NCI-H1092 (cell line): ENCODE results near the gene NPB.

ENCODE experiments used
- DNase-seq: peaks from one replicate; lab custom pipeline; 2025; lab: John Stamatoyannopoulos, UW

Gene NPB

DNA sequence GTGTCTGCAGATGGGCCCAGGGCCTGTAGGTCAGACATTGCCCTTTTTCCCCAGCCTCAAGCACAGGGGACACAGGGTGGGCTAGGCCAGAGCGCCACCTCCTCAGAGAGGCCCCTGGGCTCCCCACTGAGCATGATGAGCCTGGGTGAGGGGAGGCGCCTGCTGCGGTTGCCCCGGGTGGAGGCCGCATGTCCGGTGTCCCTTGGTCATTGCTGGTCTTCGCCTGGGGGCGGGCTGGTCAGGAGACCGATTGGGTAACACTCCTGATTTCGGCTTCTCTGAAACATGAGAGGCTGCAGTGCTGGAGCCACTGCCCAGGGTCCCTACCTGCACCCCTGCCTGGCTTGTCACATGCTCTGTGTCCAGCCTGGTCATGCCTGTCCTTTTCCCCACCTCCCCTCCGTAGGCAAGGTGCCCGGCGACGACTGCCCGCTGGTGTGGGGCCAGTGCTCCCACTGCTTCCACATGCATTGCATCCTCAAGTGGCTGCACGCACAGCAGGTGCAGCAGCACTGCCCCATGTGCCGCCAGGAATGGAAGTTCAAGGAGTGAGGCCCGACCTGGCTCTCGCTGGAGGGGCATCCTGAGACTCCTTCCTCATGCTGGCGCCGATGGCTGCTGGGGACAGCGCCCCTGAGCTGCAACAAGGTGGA is 2.4 kb upstream of the NPB start:
- DNase-seq, result no peak

DNA sequence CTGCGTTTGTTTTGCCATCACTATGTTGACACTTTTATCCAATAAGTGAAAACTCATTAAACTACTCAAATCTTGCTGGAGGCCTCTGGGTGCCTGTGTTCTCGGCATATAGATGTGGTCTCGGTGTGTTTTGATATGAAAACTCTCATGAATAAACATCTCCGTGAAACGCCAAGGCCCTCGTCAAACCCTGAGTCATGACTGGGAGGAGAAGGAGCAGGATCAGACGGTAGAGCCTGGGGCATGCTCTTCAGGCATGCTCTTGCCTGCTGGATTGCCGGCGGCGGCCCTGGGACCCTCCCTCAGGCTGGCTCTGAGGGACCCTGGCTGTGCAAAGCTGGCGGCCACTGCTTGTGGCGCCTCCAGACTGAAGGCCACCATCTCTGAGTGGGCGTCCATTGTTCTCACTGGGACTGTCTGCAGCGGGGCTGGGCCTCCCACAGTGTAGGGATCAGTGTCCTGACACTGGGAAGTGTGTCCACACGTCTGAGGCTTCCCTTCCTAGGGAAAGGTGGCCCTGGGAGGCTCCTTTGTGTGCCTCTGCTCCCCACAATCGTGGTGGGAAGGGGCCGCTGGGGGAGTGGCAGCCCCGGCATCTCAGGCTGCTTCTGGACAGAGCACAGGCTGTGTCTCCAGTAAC is 1.7 kb upstream of the NPB start:
- DNase-seq, result no peak

DNA sequence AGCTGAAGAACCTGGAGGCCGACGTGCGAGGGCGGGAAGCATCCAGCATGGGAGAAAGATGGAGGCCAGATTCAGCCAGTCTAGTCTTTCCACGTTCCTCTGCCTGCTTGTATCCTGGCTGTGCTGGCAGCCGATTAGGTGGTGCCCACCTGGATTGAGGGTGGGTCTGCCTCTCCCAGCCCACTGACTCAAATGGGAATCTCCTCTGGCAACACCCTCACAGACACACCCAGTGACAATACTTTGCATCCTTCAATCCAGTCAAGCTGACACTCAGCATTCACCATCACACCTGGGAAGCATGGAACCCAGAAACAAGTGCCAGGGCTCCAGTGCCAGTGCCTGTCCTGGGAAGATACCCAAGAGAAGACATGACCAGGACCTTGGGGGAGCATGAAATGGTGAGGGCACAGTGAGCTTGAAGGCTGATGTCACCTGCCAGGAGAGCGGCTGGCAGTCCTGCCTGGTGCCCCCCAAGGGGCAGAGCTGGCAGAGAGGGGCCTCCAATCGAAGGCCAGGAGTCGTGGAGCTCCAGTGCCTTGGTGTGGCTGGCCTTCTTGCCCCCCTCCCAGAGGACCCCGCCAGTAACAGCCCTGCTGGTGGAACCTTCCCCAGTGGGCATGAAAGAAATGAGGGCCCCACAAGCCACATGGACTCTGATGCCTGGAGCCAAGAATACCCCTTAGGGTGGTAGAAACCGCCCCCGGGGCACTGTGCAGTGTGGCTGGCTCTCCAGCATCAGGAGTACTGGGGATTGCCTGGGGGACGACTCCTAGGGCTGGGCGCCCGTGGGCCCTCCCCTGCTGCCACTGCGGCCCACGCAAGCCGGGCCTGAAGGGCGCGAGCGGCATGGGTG is 643 bp upstream of the NPB start:
- DNase-seq, result no peak

DNA sequence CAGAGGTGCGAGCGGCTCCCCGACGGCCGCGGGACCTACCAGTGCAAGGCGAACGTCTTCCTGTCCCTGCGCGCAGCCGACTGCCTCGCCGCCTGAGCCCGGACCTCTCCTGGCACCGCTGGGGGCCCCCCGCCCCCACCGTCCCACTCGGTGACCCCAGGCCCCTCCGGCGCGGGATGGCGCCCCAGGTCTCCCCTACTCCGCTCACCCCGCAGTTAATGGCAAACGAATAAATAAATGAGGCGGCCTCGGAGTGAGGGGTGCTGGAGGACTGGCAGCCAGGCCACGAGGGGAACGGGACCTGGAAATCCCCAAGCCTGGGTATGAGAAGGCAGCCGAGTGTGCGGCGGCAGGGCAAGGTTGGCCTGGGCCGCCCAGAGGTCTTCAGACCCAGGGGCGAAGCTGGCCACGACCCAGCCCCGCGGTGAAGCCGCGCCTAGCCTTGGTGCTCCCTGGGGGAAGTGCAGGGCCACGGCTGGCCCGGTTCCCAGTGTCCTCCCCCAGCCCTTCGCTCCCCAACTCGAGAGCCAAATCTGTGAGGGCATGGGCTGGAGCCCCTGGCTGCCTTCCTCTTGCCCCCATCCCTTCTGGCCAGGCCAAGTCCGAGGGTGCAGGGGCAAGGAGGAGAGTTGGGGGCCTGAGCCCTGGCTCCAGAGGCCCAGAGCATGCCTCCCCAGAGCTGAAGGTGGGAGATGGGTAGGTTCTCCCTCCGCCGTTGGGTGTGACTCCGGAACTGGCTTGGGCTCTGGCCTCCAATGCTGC is 796 bp downstream of the NPB start:
- no peak for DNase-seq

DNA sequence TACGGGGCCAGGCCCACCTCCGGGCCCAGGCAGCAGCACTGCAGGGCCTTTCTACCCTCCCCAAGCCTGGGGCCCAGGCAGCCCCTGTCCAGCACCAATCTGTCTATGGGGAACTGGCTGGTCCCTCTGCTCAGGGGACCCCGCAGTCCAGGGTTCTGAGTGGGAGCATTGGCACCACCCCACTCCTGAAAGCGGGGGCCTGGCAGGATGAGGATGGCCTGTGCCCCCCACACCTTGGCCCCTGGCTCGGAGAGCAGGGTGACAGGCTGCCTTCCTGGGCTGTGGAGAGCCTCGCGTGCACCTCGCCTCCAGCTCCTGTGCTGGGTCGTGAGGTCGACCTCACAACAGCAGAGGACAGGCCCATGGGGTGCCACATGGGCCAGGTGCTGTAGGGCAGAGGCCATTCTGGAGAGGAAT is 1.4 kb downstream of the NPB start:
- DNase-seq, result no peak

DNA sequence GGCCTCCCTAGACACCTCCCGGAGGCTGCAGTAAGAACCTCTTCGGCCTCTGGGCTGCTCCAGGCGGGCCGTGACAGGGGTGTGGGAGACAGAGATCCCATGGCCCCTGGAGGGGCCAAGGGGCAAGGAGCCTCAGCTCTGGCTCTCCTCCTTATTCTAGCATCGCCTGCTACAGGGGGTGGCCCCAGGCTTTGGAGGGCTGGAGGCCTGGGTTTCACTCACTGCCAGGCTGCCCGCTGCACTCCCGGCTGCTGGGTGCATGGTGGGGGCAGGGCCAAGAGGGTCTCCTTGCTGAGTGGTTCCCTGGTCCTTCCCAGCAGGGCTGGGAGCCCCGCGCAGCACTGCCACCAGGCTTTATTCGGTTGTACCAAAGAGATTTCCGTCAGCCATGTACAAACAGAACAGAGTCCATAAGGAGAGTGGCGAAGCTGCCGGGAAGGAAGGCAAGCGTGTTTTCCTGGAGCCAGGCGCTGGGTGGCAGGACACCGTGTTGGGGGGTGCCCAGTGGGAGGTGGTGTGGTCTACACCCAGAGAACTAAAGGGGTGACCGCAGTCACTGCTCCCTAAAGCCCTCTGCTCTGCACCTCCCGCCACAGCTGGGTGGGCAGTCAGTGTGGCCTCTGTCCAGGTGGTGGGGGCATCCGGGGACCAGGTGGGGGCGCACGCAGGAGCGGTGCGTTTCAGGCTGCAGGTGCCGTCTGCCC is 2.0 kb downstream of the NPB start:
- DNase-seq, result no peak

DNA sequence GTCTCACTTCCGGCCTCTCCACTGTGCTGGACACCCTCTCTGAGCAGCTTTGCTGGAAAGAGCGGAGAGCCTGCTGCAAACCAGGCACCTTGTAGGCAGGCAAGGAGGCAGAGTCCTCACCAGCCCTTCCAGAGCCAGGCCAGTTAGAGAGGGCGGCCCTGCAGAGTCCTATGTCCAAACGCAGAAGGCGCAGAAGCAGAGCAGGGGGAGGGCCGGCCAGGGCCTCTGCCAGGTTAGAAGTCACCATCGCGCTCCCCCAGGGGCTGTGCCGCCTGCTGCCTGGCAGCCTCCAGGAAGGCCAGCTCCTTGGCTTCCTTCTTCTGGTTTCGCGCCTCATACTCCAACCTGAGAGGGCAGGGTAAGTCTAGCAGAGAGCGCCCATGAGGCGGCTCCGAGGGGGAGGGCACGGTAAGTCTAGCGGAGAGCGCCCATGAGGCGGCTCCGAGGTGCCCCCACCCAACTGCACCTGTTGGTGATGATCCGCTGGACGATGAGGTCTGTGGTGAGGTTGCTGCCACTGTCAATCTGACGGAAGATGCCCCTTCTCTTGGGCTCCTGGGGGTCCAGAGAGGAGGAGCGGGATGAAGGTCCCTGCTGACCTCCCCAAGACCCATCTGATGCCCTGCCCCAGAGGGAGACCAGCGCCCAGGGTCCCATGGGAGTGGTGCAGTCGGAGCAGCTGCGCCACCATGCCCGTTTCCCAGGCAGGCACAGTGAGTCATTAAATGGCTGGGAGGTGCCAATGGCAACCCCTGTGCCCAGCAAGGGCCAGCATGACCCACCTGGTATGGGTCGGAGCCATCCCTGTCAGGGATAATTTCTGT is 2.8 kb downstream of the NPB start:
- DNase-seq, result no peak

DNA sequence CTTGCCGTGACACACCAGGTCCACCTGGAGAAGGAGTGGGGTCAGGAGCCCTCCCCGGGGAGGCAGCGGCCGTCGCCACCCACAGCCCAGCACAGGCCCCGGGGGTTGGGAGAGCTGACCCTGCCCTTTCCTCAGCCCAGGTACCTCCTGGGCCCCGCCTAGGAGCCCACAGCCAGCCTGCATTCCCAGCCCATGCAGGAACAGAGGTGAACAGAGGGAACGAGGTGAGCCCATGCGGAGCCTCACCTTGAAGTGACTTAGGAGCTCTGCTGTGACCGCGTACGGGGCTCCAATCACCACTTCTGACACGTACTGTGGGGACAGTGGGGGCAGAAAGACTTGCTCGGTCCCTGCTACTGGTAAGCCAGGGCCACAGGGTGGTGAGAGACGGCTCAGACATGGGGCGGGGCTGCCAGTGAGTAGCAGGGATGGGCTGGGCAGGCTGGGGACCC is 3.4 kb downstream of the NPB start:
- no peak for DNase-seq

DNA sequence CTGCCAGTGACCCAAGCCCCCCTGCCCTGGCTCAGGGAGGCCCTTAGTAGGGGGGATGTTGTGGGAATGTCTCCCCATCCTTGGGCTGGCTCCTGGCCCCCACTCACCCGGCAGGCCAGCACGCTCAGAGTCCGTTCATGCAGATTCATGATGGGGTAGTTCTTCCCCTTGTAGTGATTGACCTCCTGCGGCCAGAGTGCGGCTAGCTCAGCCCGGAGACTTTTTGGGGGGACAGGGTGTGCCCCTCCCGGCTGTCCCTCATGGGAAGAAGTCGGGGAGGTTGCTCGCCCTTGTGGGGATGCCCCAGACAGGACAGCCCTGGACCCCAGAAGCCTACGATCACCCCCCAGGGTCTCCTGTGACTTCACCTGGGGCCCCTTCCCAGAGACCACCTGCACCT is 4.0 kb downstream of the NPB start:
- DNase-seq, result no peak

DNA sequence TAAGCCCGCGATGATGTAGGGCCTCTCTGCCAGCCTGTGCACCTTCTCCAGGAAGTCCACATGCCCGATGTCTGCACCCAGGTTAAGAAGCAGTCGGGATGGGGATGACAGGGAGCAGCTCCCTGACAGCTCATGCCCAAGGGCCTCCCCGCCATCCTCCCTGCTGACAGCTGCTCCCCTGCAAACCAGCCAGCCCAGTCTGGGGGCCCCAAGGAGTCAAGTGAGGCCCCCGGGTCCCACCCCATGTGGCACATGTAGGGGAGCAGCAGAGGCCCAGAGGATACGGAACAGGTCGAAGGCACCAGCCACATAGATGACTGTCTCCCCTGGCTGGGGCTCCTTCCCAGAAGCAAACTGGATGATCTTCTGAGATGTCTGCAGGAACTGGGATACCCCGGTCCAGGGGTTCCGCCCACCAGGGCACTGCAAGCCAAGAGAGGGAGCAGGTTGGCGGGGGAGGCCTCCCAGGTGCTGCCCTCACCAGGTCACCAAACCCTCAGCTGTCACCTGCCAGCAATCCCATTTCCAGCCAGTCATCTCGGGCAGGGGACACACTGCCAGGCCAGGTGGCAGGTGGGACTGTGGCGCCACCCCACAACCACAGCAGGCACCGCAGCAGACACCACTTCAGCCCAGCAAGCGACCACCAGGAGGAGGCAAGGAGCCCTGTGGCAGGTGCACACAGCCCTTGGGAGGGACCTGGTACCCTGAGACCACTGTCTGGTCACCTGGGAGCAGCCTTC is 4.6 kb downstream of the NPB start:
- no peak for DNase-seq

DNA sequence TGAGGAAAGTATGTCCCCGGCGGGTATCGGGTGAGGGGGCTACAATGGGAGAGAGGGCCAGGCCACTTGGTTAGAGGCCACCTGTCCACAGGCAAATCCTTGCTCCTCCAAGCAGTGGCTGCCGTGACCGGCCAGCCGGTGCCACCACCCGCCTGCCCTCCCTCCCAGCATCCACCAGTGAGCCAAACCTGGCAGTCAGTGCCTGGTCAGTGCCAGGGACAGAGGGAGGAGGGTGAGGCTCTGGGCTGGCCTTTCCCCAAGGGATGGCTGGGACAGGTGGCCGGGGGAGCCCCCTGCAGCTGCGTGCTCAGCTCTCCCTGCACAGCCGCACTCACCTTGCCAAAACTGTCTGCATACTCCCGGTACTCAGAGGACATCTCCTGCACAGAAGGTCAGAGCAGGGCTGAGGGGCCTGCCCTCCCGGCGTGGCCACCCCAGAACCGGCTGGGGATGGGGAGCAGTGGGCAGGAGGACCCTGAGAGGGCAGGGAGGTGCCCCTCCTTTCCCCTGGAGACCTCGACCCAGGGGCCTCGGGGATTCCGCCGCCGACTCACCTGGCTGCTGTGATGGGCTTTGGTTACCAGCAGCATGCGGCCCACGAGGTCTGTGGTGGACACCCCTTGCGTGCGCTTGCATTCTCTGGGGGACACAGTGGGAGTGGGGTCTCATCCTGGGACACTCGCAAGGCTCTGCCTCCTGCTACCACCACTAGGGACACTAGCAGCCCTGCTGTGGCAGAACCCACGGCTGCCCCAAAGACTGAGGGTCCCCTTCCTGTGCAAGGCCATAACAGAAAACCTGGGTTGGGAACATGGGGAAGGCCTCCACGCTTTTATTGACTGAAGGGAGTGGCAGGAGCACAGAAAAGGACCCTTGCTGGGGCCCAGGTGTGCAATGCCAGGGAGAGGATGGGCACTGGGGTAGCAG is 5.4 kb downstream of the NPB start:
- DNase-seq, result no peak

DNA sequence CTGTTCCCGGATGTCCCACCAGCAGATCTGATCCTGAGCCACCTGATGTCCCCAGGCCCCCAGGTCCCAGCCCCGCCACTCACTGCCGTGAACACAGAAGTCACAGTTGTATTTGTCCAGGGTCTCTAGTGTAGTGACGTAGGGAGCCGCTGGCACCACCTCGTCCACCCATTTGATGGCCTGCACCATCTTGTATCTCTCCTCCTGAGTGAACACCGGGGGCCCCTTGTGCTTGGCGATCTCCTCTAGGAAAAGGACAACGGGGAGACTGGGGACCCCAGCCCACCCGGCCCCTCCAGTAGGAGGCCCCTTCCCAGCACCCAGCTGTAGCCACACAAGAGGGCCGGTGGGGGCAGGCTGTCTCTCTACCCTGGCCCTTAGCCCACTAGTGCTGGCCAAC is 6.8 kb downstream of the NPB start:
- DNase-seq, result no peak

DNA sequence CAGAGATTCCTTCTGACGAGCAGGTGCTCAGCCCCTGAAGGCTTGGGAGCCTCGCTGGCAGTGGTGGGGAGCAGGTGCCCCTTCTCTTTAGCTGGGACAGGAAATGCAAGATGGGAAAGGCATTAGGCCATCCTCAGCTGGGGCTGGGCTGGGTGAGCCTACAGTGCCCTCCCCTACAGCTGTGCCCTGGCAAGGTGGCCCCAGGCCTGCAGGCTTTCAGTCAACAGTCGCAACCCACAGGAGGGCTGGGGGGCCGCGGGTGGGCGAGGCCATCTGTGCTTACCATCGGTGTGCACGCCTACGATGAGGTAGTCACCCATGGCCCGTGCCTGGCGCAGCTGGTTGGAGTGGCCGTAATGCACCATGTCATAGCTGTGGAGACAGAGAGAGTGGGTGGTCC is 7.2 kb downstream of the NPB start:
- DNase-seq, result no peak

DNA sequence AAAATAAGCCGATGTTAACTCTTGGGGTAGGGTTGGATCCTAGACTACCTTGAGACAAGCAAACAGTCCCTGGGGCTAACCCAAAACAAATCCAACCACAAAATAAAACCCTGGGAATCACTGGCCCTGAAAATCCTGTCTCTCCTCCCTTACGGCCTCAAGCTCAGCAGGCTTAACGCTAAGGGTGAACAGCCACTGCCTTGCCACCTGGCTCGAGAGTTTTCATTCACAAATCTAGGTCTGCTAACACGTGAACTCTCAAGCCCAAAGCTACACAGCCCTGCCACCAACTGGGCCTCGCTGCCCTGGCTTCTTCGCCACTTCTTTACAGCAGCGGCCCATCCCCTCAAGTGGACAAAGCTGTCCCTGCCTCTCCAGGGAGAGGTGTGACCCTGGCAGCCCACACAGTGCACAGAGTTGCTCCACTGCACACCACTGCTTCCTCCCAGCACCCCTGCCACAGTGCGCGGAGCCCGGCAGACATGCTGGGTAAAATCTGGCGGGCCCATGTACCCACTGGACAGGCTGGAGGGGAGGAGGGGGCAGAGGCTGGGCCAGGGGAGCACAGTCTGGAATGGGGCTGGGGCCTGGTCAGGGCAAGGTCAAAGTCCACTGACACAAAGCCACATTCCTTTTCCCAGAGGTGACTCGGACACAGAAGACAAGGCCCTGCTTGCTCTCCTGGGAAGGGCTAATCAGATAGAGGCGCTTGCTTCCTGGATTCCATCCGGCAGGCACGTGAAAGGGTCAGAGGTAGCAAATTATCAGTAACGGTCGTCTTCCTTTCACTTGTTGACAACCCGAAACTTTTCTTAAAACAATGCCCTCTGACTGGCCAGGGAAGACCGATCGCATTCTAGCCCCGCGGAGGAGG is 8.2 kb downstream of the NPB start:
- no peak for DNase-seq

DNA sequence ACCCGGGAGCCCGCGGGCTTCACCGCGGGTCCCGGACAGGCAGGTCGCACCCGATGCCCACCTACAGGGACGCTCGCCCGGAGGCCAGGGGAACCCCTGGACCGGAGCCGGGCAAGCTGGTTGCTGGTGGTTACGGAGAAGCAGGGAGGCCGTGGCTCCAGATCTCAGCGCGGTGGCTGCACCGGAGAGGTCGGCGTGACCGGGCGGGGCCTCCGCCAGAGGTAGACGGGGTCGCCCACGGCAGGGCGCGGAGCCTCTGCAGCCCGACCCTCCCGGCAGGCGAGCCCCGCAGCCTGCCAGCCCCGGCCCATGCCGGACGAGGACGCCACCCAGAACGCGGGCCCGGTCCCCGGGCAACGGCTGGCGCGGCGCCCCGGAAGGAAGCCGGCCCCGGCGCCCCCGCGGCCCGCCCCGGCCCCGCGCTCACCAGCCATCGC is 8.8 kb downstream of the NPB start:
- DNase-seq, result no peak

DNA sequence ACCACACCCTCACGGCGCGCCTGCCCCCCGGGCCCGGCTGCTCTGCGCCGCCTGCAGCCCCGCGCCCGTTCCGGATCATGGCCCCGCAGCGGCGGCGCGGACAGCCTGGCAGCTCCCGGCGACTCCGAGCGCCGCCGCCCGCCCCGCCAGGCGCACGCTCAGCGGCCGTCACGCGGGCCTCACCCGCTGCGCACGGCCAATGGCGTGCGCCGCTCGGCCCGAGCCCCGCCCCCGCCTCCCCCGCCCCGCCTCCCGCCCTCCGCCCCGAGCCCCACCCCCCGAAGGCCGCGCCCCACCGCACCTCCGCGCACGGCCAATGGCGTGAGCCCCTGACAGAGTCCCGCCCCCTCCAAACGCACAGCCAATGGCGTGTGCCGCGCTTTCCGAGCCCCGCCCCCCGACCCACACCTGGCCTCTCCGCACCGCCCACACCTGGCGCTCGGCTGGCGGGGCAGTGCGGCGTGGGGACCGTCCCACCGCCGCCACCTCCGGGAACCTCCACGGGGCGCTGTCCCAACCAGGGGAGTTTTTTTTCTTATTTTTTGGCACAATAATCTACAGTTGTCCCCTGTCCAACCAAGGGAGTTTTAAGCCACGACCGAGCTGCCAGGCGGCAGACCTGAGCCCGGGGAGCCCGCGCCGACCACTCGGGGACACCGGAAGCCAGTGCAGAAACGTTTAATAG is 9.4 kb downstream of the NPB start, which contains the start of gene PCYT2:
Gene PCYT2 (minus strand): TSS at position 123 of the 685 bp plus-strand sequence. CDS start 44 bp downstream, at position 79.
- DNase-seq, result peak; percentile 86

DNA sequence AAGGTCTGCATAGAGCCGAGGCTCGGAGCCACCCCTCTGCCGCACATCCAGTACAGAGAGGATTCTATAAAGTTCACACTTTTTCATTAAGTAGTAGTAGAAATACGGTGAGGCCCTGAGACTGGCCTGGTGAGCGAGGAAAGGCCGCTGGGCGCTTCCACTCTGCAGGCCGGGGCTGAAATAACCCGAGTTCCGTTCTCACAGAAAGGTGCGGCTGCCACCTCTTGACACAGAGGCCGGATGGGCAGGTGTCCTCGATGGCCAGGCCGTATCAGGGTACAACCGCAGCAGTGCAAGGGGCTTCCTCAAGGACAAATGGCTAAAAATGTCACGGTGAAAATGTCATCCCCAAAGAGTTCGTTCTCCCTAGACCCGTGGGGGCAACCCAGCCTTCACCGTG is 9.9 kb downstream of the NPB start:
- no peak for DNase-seq
